PFSK-1 (cell line): ENCODE results near the gene COMMD3.

Experiments used
- POLR2AphosphoS5 ChIP-seq: IDR thresholded peaks from 2 replicates; pipeline ENCODE4 v1.6.1; 2012; ENCODE audit warnings: low read depth, mild to moderate bottlenecking, control low read depth, low read length, moderate library complexity
- SIN3A ChIP-seq: IDR thresholded peaks from 2 replicates; pipeline ENCODE4 v1.6.1; 2012; ENCODE audit warnings: mild to moderate bottlenecking, low read length, moderate library complexity, borderline replicate concordance; ENCODE audit not compliant: insufficient read depth
- TAF1 ChIP-seq: IDR thresholded peaks from 2 replicates; pipeline ENCODE4 v1.6.1; 2012; ENCODE audit warnings: low read length, control low read depth, borderline replicate concordance; ENCODE audit not compliant: insufficient read depth

GRCh38 chr10:22344249-22344648 lies 28.1 kb downstream of the COMMD3 start:
- no peak for TF ChIP-seq POLR2AphosphoS5
- no peak for TF ChIP-seq SIN3A
- TF ChIP-seq TAF1 = no peak
